Kidney epithelial cell (primary cell): ENCODE measurements around the gene NELL2. TPM values are rescaled to one million over a fixed set of nuclear protein-coding genes. Genes with fewer than 3 reads are reported as not detected.

Source experiments
- DNase-seq: peaks from one replicate; pipeline ENCODE4 v3.0.0-alpha.2; 2010; ENCODE audit warnings: low read depth
- H3K27me3 ChIP-seq: 2 replicates; pipeline ENCODE4 v1.6.0; 2011; ENCODE audit warnings: low read length; ENCODE audit not compliant: control insufficient read depth, insufficient read depth
- H3K36me3 ChIP-seq: 2 replicates; pipeline ENCODE4 v1.5.1; 2011; ENCODE audit warnings: low read length; ENCODE audit not compliant: control insufficient read depth, insufficient read depth
- H3K4me3 ChIP-seq: 2 replicates; pipeline ENCODE4 v1.5.1; 2011; ENCODE audit warnings: low read depth, mild to moderate bottlenecking, control low read depth, low read length
- total RNA-seq: library from RNA; depleted of rRNA; stranded (reverse); fragments of >200 nt; gene quantifications from 2 replicates; pipeline ENCODE4 v1.2.3, GENCODE V29; 2015
- TF ChIP-seq, protein P1 (sequence below): IDR thresholded peaks from 2 replicates; pipeline ENCODE4 v1.5.1; 2011; ENCODE audit warnings: mild to moderate bottlenecking, moderate library complexity, low read length, control low read depth, inconsistent platforms; ENCODE audit not compliant: insufficient read depth, poor library complexity, severe bottlenecking

NELL2 gene
- total RNA-seq, 1 donor from 2014 or later, result 3.5 TPM

DNA sequence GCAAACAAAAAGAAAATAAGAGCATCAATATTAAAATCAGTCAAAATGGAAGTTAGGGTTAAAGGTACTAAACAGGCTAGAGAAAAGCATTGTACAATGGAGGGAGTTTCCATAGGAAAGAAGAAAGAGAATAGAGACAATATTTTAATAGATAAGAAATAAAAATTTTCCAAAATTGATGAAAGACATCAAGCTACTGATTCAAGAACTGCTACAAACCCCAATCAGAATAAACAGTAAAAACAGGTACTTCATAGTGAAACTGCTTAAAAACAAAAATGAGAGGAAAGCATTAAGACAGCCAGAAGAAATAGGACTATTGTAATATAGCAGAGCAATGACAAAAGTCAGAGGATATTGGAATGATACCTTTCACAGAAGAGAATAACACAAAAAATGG is 413.4 kb downstream of the NELL2 start:
- TF ChIP-seq, protein P1, sequence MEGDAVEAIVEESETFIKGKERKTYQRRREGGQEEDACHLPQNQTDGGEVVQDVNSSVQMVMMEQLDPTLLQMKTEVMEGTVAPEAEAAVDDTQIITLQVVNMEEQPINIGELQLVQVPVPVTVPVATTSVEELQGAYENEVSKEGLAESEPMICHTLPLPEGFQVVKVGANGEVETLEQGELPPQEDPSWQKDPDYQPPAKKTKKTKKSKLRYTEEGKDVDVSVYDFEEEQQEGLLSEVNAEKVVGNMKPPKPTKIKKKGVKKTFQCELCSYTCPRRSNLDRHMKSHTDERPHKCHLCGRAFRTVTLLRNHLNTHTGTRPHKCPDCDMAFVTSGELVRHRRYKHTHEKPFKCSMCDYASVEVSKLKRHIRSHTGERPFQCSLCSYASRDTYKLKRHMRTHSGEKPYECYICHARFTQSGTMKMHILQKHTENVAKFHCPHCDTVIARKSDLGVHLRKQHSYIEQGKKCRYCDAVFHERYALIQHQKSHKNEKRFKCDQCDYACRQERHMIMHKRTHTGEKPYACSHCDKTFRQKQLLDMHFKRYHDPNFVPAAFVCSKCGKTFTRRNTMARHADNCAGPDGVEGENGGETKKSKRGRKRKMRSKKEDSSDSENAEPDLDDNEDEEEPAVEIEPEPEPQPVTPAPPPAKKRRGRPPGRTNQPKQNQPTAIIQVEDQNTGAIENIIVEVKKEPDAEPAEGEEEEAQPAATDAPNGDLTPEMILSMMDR, result no peak
- H3K4me3 ChIP-seq, result no peak overlapping the region
- no peak for DNase-seq
- no peaks in the 10 kb centered on the region for H3K36me3 ChIP-seq
- no peaks in the 10 kb centered on the region for H3K27me3 ChIP-seq

DNA sequence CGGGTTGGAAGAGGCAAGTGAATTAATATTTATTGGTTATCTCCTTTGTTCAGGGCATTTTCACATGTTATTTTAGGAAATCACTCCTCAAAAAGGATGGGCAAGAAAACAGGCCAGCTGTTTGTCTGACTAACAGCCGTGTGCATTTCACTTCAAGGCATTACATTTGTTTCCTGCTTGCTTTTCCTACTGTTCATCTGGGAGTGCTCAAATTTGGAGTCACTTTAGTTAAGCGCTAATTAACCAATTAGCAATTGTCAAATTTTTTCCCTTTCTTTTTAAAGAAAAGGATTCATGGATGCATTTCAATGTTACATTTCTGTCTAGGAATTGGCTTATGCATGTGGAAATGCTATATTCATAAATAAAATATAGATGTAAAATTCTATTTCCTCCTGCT is 415.9 kb downstream of the NELL2 start:
- H3K27me3 ChIP-seq, result no peaks in the 10 kb centered on the region
- no peak for DNase-seq
- H3K4me3 ChIP-seq, result no peak overlapping the region
- TF ChIP-seq, protein P1, result no peak
- no peaks in the 10 kb centered on the region for H3K36me3 ChIP-seq

DNA sequence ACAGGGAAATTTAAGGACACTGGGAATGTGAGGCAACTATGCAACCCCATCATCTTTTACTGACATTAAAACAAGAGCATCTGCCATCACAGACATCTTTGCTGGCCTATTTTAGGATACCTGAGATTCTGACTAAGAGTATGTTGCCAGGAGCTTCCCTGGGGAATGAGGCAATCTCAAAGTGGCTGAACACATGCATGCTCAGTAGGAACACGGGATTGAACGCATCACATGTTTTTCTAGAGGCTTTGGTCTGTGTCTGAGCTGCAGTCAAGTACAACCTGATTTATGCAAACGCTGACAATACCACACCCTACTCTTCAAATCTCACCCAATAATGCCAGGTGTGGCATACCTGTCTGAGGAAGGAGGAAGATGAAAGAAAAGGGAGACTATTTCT is 416.5 kb downstream of the NELL2 start:
- no peak for DNase-seq
- TF ChIP-seq, protein P1, result no peak
- Histone ChIP-seq H3K27me3 (no peaks in the 10 kb centered on the region), H3K4me3 (no peak overlapping the region), H3K36me3 (no peaks in the 10 kb centered on the region)

Other genes with a start within 250 kb of the NELL2 start
- not detected in 2 replicates for gene DBX2, start 174.8 kb upstream of the NELL2 start, total RNA-seq